ENCODE measurements around the gene HPGD. TPM values are rescaled to one million over a fixed set of nuclear protein-coding genes. Genes with fewer than 3 reads are reported as not detected.

HPGD gene
- total RNA-seq, 3 donors from 2014 or later: 9.8 to 137 (median 10.5) TPM

DNA sequence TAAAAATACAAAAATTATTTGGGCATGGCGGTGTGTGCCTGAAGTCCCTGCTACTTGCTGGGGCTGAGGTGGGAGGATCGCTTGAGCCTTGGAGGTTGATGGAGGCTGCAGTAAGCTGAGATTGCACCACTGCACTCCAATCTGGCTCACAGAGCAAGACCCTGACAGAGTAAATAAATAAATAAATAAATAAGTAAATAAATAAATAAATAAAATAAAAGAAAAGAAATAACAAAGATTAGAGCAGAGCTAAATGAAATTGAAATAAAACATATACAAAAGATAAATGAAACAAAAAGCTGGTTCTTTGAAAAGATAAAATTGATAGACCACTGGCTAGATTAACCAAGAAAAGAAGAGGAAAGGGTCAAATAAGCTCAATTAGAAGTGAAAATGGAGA lies 43.1 kb downstream of the HPGD start:
- intact Hi-C loops (cut with DNase I; ENCODE audit: low total_unique reads): no loop called here
- Histone ChIP-seq H3K36me3 (no peaks in the 10 kb centered on the region), H3K27ac (no peak overlapping the region), H3K4me3 (no peak overlapping the region), H3K9me3 (no peaks in the 10 kb centered on the region), H3K27me3 (no peaks in the 10 kb centered on the region), H3K4me1 (no peaks in the 10 kb centered on the region)
- TF ChIP-seq, protein P1, sequence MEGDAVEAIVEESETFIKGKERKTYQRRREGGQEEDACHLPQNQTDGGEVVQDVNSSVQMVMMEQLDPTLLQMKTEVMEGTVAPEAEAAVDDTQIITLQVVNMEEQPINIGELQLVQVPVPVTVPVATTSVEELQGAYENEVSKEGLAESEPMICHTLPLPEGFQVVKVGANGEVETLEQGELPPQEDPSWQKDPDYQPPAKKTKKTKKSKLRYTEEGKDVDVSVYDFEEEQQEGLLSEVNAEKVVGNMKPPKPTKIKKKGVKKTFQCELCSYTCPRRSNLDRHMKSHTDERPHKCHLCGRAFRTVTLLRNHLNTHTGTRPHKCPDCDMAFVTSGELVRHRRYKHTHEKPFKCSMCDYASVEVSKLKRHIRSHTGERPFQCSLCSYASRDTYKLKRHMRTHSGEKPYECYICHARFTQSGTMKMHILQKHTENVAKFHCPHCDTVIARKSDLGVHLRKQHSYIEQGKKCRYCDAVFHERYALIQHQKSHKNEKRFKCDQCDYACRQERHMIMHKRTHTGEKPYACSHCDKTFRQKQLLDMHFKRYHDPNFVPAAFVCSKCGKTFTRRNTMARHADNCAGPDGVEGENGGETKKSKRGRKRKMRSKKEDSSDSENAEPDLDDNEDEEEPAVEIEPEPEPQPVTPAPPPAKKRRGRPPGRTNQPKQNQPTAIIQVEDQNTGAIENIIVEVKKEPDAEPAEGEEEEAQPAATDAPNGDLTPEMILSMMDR (IDR thresholded peaks at IDR 0.05): no peak
- no peak for TF ChIP-seq POLR2AphosphoS5 (IDR thresholded peaks at IDR 0.05)
- TF ChIP-seq POLR2A (IDR thresholded peaks at IDR 0.05): no peak
- DNase-seq (ENCODE audit: low spot score in 2 of 2): no peak

DNA sequence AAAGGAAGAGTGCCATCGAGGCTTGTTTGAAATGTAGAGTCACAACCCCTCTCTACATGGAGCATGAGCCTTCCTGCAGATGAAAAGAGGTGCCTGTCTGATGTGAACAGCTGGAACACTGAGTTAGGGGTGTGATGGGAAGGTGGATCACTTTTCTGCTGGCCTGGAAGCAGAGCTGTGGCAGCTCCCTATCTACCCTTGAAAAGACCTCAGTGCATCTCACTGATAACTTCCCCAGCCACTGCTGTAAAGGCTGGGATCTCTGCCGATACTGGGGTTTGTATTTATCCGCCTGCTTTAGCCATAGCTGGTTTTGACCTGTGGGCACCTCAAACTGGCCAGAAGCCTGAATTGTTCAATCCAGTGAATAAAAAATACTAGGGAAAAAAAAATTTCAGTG lies 46.8 kb downstream of the HPGD start:
- Histone ChIP-seq H3K36me3 (no peaks in the 10 kb centered on the region), H3K4me1 (no peaks in the 10 kb centered on the region), H3K4me3 (no peak overlapping the region), H3K27me3 (no peaks in the 10 kb centered on the region), H3K9me3 (no peaks in the 10 kb centered on the region), H3K27ac (no peak overlapping the region)
- intact Hi-C loops (cut with DNase I; ENCODE audit: low total_unique reads): no loop called here
- TF ChIP-seq POLR2A (IDR thresholded peaks at IDR 0.05) (no peak), POLR2AphosphoS5 (IDR thresholded peaks at IDR 0.05) (no peak)
- TF ChIP-seq, protein P1 (IDR thresholded peaks at IDR 0.05): no peak
- DNase-seq (ENCODE audit: low spot score in 2 of 2): no peak

DNA sequence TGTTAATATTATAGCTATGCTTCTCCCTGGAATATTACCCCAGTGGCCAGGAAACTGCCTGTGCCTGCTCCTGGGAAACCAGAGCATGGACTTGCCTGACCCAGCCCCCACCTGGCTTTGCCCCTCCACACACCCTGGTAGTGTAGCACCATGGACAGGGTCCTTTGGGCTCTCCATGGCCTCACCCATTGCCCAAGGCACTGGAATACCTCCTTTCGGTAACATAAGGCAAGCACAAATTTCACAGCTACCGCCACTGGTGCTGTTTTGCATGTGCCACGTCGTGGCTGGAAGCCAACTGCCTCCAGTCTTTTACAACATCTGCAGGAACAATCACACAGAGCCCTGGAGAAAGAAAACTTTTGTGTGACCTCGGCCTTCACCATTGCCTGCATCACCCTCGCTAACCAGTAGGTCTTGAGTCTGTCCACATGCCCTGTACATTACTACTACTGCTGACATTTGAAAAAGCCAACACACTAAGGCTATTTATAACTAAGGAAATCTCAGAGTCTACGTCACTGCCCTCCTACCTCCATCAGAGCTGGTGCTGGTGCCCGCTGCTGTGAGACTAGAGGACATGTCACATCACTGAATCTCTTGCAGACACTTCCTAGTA lies 47.7 kb downstream of the HPGD start:
- intact Hi-C loops (cut with DNase I; ENCODE audit: low total_unique reads): no loop called here
- TF ChIP-seq POLR2AphosphoS5 (IDR thresholded peaks at IDR 0.05) (no peak), POLR2A (IDR thresholded peaks at IDR 0.05) (no peak)
- TF ChIP-seq, protein P1 (IDR thresholded peaks at IDR 0.05): no peak
- H3K4me1 ChIP-seq: no peaks in the 10 kb centered on the region
- DNase-seq (ENCODE audit: low spot score in 2 of 2): no peak
- no peaks in the 10 kb centered on the region for H3K36me3 ChIP-seq
- no peaks in the 10 kb centered on the region for H3K9me3 ChIP-seq
- H3K4me3 ChIP-seq: no peak overlapping the region
- no peaks in the 10 kb centered on the region for H3K27me3 ChIP-seq
- no peak overlapping the region for H3K27ac ChIP-seq

DNA sequence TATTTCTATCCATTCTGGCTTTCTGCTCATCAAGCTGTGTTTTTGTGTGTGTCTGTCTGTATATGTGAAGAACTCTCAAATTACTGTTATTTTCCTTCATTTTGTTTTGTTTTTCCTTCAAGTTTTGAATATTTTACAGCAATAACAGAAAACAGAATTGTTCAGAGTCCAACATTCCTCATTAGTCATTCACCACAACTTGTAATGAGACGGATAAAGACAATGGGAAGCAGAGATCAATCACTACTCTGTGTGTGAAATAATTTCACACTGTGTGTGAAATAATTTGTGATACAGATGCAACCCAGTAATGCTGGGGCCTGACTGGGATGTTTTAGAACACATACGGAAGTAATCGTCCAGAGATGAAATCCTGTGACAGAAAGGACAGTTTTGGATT lies 55.2 kb downstream of the HPGD start:
- TF ChIP-seq POLR2A (IDR thresholded peaks at IDR 0.05) (no peak), POLR2AphosphoS5 (IDR thresholded peaks at IDR 0.05) (no peak)
- TF ChIP-seq, protein P1 (IDR thresholded peaks at IDR 0.05): no peak
- no peak overlapping the region for H3K27ac ChIP-seq

DNA sequence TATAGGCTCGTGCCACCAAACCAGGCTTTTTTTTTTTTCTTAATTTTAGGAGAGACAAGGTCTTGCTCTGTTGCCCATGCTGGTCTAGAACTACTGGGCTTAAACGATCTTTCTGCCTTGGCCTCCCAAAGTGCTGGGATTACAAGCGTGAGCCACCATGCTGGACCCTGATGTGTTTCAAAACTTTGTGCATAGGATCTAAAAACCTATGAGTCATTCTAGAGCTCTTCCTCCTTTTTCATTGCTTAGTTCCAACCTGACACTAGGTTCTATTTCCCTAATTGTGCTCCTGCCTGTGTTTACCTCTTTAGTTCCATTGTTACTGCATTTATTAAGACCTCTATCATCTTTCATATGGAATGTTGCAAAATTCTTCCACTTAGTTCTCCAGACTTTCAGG lies 57.3 kb downstream of the HPGD start:
- H3K27me3 ChIP-seq: no peaks in the 10 kb centered on the region
- H3K36me3 ChIP-seq: no peaks in the 10 kb centered on the region
- intact Hi-C loops (cut with DNase I; ENCODE audit: low total_unique reads): no loop called here
- H3K4me3 ChIP-seq: no peak overlapping the region
- no peak overlapping the region for H3K27ac ChIP-seq
- H3K9me3 ChIP-seq: no peaks in the 10 kb centered on the region
- TF ChIP-seq POLR2A (IDR thresholded peaks at IDR 0.05): no peak
- TF ChIP-seq, protein P1 (IDR thresholded peaks at IDR 0.05): no peak
- no peak for TF ChIP-seq POLR2AphosphoS5 (IDR thresholded peaks at IDR 0.05)
- no peak for DNase-seq (ENCODE audit: low spot score in 2 of 2)
- H3K4me1 ChIP-seq: no peaks in the 10 kb centered on the region

More for the DNA sequence above, 55.2 kb downstream of the HPGD start:
- H3K4me3 ChIP-seq: no peak overlapping the region
- no peaks in the 10 kb centered on the region for H3K9me3 ChIP-seq
- H3K4me1 ChIP-seq: no peaks in the 10 kb centered on the region
- no peak for DNase-seq (ENCODE audit: low spot score in 2 of 2)
- H3K36me3 ChIP-seq: no peaks in the 10 kb centered on the region
- no peaks in the 10 kb centered on the region for H3K27me3 ChIP-seq
- intact Hi-C loops (cut with DNase I; ENCODE audit: low total_unique reads): no loop called here
